A549 (cell line): ENCODE measurements around the gene TMIGD2. TPM values are rescaled to one million over a fixed set of nuclear protein-coding genes. Genes with fewer than 3 reads are reported as not detected.
A peak's percentile ranks its signal among the peaks of the same experiment; 100 is the strongest.
"Not testable (repeated sequence)": the region's sequence is repeated elsewhere in the genome, so short reads cannot be mapped to it uniquely, and the experiment has no call there.

ENCODE experiments used
- ATAC-seq, 2 experiments: fragments of 200-7000 bp in 1 of 2; fragments of >200 bp in 1 of 2; cut with Nextera tagmentation in 1 of 2; cut with Tn5 transposase in 1 of 2; 3 replicates each; pipeline versions ENCODE4 v1.8.0 to v1.9.1; 2018 to 2020; ENCODE audit warnings: mild to moderate bottlenecking in 1 of 2, moderate library complexity in 1 of 2
- CTCF ChIA-PET: fragments of 300-600 bp; sonication (Branson Sonifier 250); formaldehyde crosslinking; extraction: SDS; loops from one replicate; lab custom pipeline; 2021; ENCODE audit warnings: antibody characterized with exemption, inconsistent platforms; lab: Yijun Ruan, JAX
- POLR2A ChIA-PET: fragments of 350-600 bp; formaldehyde crosslinking; extraction: SDS; loops from one replicate; lab custom pipeline; 2021; ENCODE audit warnings: antibody characterized with exemption, inconsistent platforms; lab: Yijun Ruan, JAX
- DNase-seq, 2 experiments: peaks; one replicate each; pipeline versions ENCODE4 v3.0.0 to v3.0.0-alpha.2; 2011 to 2016; ENCODE audit warnings: low read depth in 1 of 2, low spot score in 1 of 2
- FAIRE-seq: peaks from 2 replicates; lab custom pipeline; 2011; peaks lifted over from hg19 to GRCh38; lab: Jason Lieb, UNC
- H3K27ac ChIP-seq, 2 experiments: fragments of >200 bp; sonication (Bioruptor Twin); formaldehyde crosslinking; 3 replicates each; pipeline ENCODE4 v1.5.1; 2016 to 2017
- H3K4me1 ChIP-seq: fragments of >200 bp; sonication (Bioruptor Twin); formaldehyde crosslinking; 3 replicates; pipeline ENCODE4 v1.6.1; 2016
- H3K4me2 ChIP-seq: fragments of >200 bp; sonication (Bioruptor Twin); formaldehyde crosslinking; 3 replicates; pipeline ENCODE4 v1.6.1; 2016
- H3K4me3 ChIP-seq: fragments of >200 bp; sonication (Bioruptor Twin); formaldehyde crosslinking; 3 replicates; pipeline ENCODE4 v1.5.1; 2016
- H3K9me3 ChIP-seq: fragments of >200 bp; sonication (Bioruptor Twin); formaldehyde crosslinking; 3 replicates; pipeline ENCODE4 v1.6.1; 2016
- CEBPB ChIP-seq, 2 experiments: fragments of >200 bp in 1 of 2; sonication (Bioruptor Twin) in 1 of 2; formaldehyde crosslinking in 1 of 2; IDR thresholded peaks; 2 replicates each; pipeline ENCODE4 v1.6.1; 2012 to 2016
- FOXS1 ChIP-seq: fragments of 250-450 bp; sonication (Bioruptor Pico); IDR thresholded peaks from 2 replicates; pipeline ENCODE4 v1.5.0; 2020; ENCODE audit warnings: mild to moderate bottlenecking, moderate library complexity
- JUN ChIP-seq, 2 experiments: fragments of >200 bp; sonication (Bioruptor Twin); formaldehyde crosslinking; IDR thresholded peaks; 2 replicates in 1 of 2; 3 replicates in 1 of 2; pipeline ENCODE4 v1.6.1; 2016 to 2017
- KDM1A ChIP-seq: fragments of 200-600 bp; sonication (generic); IDR thresholded peaks from 2 replicates; pipeline ENCODE4 v1.6.1; 2016; ENCODE audit warnings: low read depth, mild to moderate bottlenecking
- KDM5A ChIP-seq: fragments of 200-600 bp; sonication (generic); IDR thresholded peaks from 2 replicates; pipeline ENCODE4 v1.6.1; 2016; ENCODE audit warnings: antibody characterized with exemption, mild to moderate bottlenecking
- MAZ ChIP-seq: fragments of 150-350 bp; IDR thresholded peaks from 2 replicates; pipeline ENCODE4 v1.6.1; 2014; ENCODE audit warnings: antibody characterized with exemption, low read depth, low read length, borderline replicate concordance
- POLR2A ChIP-seq: IDR thresholded peaks from 2 replicates; pipeline ENCODE4 v1.6.1; 2012; ENCODE audit warnings: mild to moderate bottlenecking, low read length
- RFX5 ChIP-seq: fragments of 450-650 bp; IDR thresholded peaks from 2 replicates; pipeline ENCODE4 v1.7.1; 2014; ENCODE audit warnings: antibody characterized with exemption, mild to moderate bottlenecking, moderate library complexity
- TP53 ChIP-seq: fragments of 250-450 bp; sonication (Bioruptor Pico); IDR thresholded peaks from 2 replicates; pipeline ENCODE4 v1.5.0; 2021; ENCODE audit warnings: mild to moderate bottlenecking, moderate library complexity
- ZC3H11A ChIP-seq: fragments of 450-650 bp; IDR thresholded peaks from 2 replicates; pipeline ENCODE4 v1.6.1; 2014; ENCODE audit warnings: antibody characterized with exemption, mild to moderate bottlenecking
- WGBS: methylation state at CpG from one replicate; pipeline ENCODE4 v1.1.6; 2017; ENCODE audit errors: missing lambda C conversion rate; 5-methylcytosine and 5-hydroxymethylcytosine counted together
- polyA plus RNA-seq, 4 experiments: library from polyadenylated mRNA; depleted of rRNA in 3 of 4; stranded (reverse); fragments of >200 nt; fragmentation: RNase III in 1 of 4; extraction: RNeasy Plus Mini Kit Qiagen cat#74134 plus additional on column Dnase treatment in 1 of 4; gene quantifications; 2 replicates in 3 of 4; 3 replicates in 1 of 4; pipeline ENCODE4 v1.2.3, GENCODE V29; 2011 to 2017

Gene TMIGD2
- polyA plus RNA-seq, 2 of the 4 experiments (the other 2 are of a cell fraction), result not detected

- TF ChIP-seq JUN (IDR thresholded peaks at IDR 0.05), result peak; percentile 71 to 79
- TF ChIP-seq TP53 (CRISPR knock-in tag), result peak; percentile 49; the same call in 1 of the 2 replicates
- no peak for TF ChIP-seq ZC3H11A
- TF ChIP-seq CEBPB (IDR thresholded peaks at IDR 0.05), result peak in 1 of 2 experiments; percentile 29; a peak in 1 of 4 replicates
- no peak for TF ChIP-seq KDM1A
- TF ChIP-seq RFX5, result no peak
- TF ChIP-seq POLR2A, result 0 out of 2 replicates have a peak, but pooled peaks have one; percentile 17
- TF ChIP-seq FOXS1 (CRISPR knock-in tag), result no peak
- no peak; the same call in 1 of the 2 replicates for TF ChIP-seq MAZ
- peak; percentile 57 for TF ChIP-seq KDM5A
- TF ChIP-seq, all 56 proteins: peak for 17
These were observed 55.2 kb downstream of the TMIGD2 start, which contains the start of gene YJU2 (continued) for GRCh38 chr19:4246767-4247593.

GRCh38 chr19:4245938-4246337 lies 56.3 kb downstream of the TMIGD2 start:
- Histone ChIP-seq H3K4me2 (peak overlapping the region; percentile 65; the same call in 1 of the 3 replicates), H3K27ac (peak overlapping the region; percentile 50 to 88; a peak in 4 of 6 replicates)
- FAIRE-seq, H3K4me3 ChIP-seq, ATAC-seq, POLR2A ChIA-PET, DNase-seq, H3K4me1 ChIP-seq, H3K9me3 ChIP-seq: not testable (repeated sequence)
- CTCF ChIA-PET, result interaction anchor here (0.5 kb wide), 1 partner anchor 803 kb away, joined by 4 read pairs; no protein-coding TSS in a partner anchor
- WGBS, result 92% methylated on average over 5 of the region's 6 CpGs

Other genes starting within 250 kb of the TMIGD2 start
- 2.2 and 2.3 TPM in 2 replicates for gene ZBTB7A, start 235.5 kb downstream of the TMIGD2 start, polyA plus RNA-seq (2011; rRNA removed)
- gene ZBTB7A, start 235.5 kb downstream of the TMIGD2 start, polyA plus RNA-seq (2017; fragmentation: RNase III; extraction: RNeasy Plus Mini Kit Qiagen cat#74134 plus additional on column Dnase treatment), result 10.2 to 11.6 TPM (median 11.4 TPM) in 3 replicates
- gene MAP2K2, start 178.3 kb downstream of the TMIGD2 start, polyA plus RNA-seq (2011; rRNA removed), result 40.4 and 41.7 TPM in 2 replicates
- 98.5 to 116 TPM (median 115 TPM) in 3 replicates for gene MAP2K2, start 178.3 kb downstream of the TMIGD2 start, polyA plus RNA-seq (2017; fragmentation: RNase III; extraction: RNeasy Plus Mini Kit Qiagen cat#74134 plus additional on column Dnase treatment)
- 0.05 and 0.07 TPM in 2 replicates for gene CREB3L3, start 148.8 kb downstream of the TMIGD2 start, polyA plus RNA-seq (2011; rRNA removed)
- 0.05 to 0.20 TPM (median 0.08 TPM) in 3 replicates for gene CREB3L3, start 148.8 kb downstream of the TMIGD2 start, polyA plus RNA-seq (2017; fragmentation: RNase III; extraction: RNeasy Plus Mini Kit Qiagen cat#74134 plus additional on column Dnase treatment)
- 10.2 and 11.7 TPM in 2 replicates for gene SIRT6, start 119.8 kb downstream of the TMIGD2 start, polyA plus RNA-seq (2011; rRNA removed)
- 20.2 to 22.6 TPM (median 21.6 TPM) in 3 replicates for gene SIRT6, start 119.8 kb downstream of the TMIGD2 start, polyA plus RNA-seq (2017; fragmentation: RNase III; extraction: RNeasy Plus Mini Kit Qiagen cat#74134 plus additional on column Dnase treatment)
- gene ANKRD24, start 119.7 kb downstream of the TMIGD2 start, polyA plus RNA-seq (2011; rRNA removed), result 0.12 and 0.28 TPM in 2 replicates
- 0.28 to 0.54 TPM (median 0.36 TPM) in 3 replicates for gene ANKRD24, start 119.7 kb downstream of the TMIGD2 start, polyA plus RNA-seq (2017; fragmentation: RNase III; extraction: RNeasy Plus Mini Kit Qiagen cat#74134 plus additional on column Dnase treatment)
- 1.1 and 1.4 TPM in 2 replicates for gene EBI3, start 72.9 kb downstream of the TMIGD2 start, polyA plus RNA-seq (2011; rRNA removed)
- 3.1 to 3.6 TPM (median 3.3 TPM) in 3 replicates for gene EBI3, start 72.9 kb downstream of the TMIGD2 start, polyA plus RNA-seq (2017; fragmentation: RNase III; extraction: RNeasy Plus Mini Kit Qiagen cat#74134 plus additional on column Dnase treatment)
- gene YJU2, start 55.3 kb downstream of the TMIGD2 start, polyA plus RNA-seq (2011; rRNA removed), result 11.4 and 12.3 TPM in 2 replicates
- 14.9 to 18.0 TPM (median 16.5 TPM) in 3 replicates for gene YJU2, start 55.3 kb downstream of the TMIGD2 start, polyA plus RNA-seq (2017; fragmentation: RNase III; extraction: RNeasy Plus Mini Kit Qiagen cat#74134 plus additional on column Dnase treatment)
- gene SHD, start 23.1 kb downstream of the TMIGD2 start, polyA plus RNA-seq (2011; rRNA removed), result 0.08 and 0.29 TPM in 2 replicates
- gene SHD, start 23.1 kb downstream of the TMIGD2 start, polyA plus RNA-seq (2017; fragmentation: RNase III; extraction: RNeasy Plus Mini Kit Qiagen cat#74134 plus additional on column Dnase treatment), result 0.29 to 0.38 TPM in 2 of 3 replicates, not detected in the other
- 3.3 and 3.5 TPM in 2 replicates for gene FSD1, start 2.2 kb upstream of the TMIGD2 start, polyA plus RNA-seq (2011; rRNA removed)
- 10.4 to 13.2 TPM (median 12.8 TPM) in 3 replicates for gene FSD1, start 2.2 kb upstream of the TMIGD2 start, polyA plus RNA-seq (2017; fragmentation: RNase III; extraction: RNeasy Plus Mini Kit Qiagen cat#74134 plus additional on column Dnase treatment)
- gene STAP2, start 36.4 kb upstream of the TMIGD2 start, polyA plus RNA-seq (2011; rRNA removed), result 0.19 and 0.25 TPM in 2 replicates
- 0.29 TPM in 1 of 3 replicates, not detected in the others for gene STAP2, start 36.4 kb upstream of the TMIGD2 start, polyA plus RNA-seq (2017; fragmentation: RNase III; extraction: RNeasy Plus Mini Kit Qiagen cat#74134 plus additional on column Dnase treatment)
- gene MPND, start 41.2 kb upstream of the TMIGD2 start, polyA plus RNA-seq (2011; rRNA removed), result 3.5 and 4.0 TPM in 2 replicates
- gene MPND, start 41.2 kb upstream of the TMIGD2 start, polyA plus RNA-seq (2017; fragmentation: RNase III; extraction: RNeasy Plus Mini Kit Qiagen cat#74134 plus additional on column Dnase treatment), result 11.4 to 15.2 TPM (median 14.5 TPM) in 3 replicates
- gene SH3GL1, start 98.2 kb upstream of the TMIGD2 start, polyA plus RNA-seq (2011; rRNA removed), result 18.2 and 20.1 TPM in 2 replicates
- 34.7 to 36.0 TPM (median 35.1 TPM) in 3 replicates for gene SH3GL1, start 98.2 kb upstream of the TMIGD2 start, polyA plus RNA-seq (2017; fragmentation: RNase III; extraction: RNeasy Plus Mini Kit Qiagen cat#74134 plus additional on column Dnase treatment)
- 11.7 and 15.6 TPM in 2 replicates for gene CHAF1A, start 100.3 kb upstream of the TMIGD2 start, polyA plus RNA-seq (2011; rRNA removed)
- gene CHAF1A, start 100.3 kb upstream of the TMIGD2 start, polyA plus RNA-seq (2017; fragmentation: RNase III; extraction: RNeasy Plus Mini Kit Qiagen cat#74134 plus additional on column Dnase treatment), result 24.7 to 28.0 TPM (median 27.0 TPM) in 3 replicates
- 19.9 and 23.0 TPM in 2 replicates for gene UBXN6, start 155.4 kb upstream of the TMIGD2 start, polyA plus RNA-seq (2011; rRNA removed)
- 27.4 to 32.7 TPM (median 31.6 TPM) in 3 replicates for gene UBXN6, start 155.4 kb upstream of the TMIGD2 start, polyA plus RNA-seq (2017; fragmentation: RNase III; extraction: RNeasy Plus Mini Kit Qiagen cat#74134 plus additional on column Dnase treatment)
- 8.9 and 10.8 TPM in 2 replicates for gene HDGFL2, start 169.9 kb upstream of the TMIGD2 start, polyA plus RNA-seq (2011; rRNA removed)
- gene HDGFL2, start 169.9 kb upstream of the TMIGD2 start, polyA plus RNA-seq (2017; fragmentation: RNase III; extraction: RNeasy Plus Mini Kit Qiagen cat#74134 plus additional on column Dnase treatment), result 29.6 to 36.1 TPM (median 34.3 TPM) in 3 replicates
- gene PLIN4, start 216.1 kb upstream of the TMIGD2 start, polyA plus RNA-seq (2011; rRNA removed), result 0.04 and 0.07 TPM in 2 replicates
- gene PLIN4, start 216.1 kb upstream of the TMIGD2 start, polyA plus RNA-seq (2017; fragmentation: RNase III; extraction: RNeasy Plus Mini Kit Qiagen cat#74134 plus additional on column Dnase treatment), result 0.20 to 0.24 TPM (median 0.23 TPM) in 3 replicates
- 0.04 and 0.25 TPM in 2 replicates for gene PLIN5, start 232.8 kb upstream of the TMIGD2 start, polyA plus RNA-seq (2011; rRNA removed)
- gene PLIN5, start 232.8 kb upstream of the TMIGD2 start, polyA plus RNA-seq (2017; fragmentation: RNase III; extraction: RNeasy Plus Mini Kit Qiagen cat#74134 plus additional on column Dnase treatment), result 0.08 to 0.11 TPM in 2 of 3 replicates, not detected in the other
- gene LRG1, start 237.6 kb upstream of the TMIGD2 start, polyA plus RNA-seq (2011; rRNA removed), result 0.18 and 0.21 TPM in 2 replicates
- 0.03 to 0.04 TPM in 2 of 3 replicates, not detected in the other for gene LRG1, start 237.6 kb upstream of the TMIGD2 start, polyA plus RNA-seq (2017; fragmentation: RNase III; extraction: RNeasy Plus Mini Kit Qiagen cat#74134 plus additional on column Dnase treatment)